Mesenteric fat pad (tissue), 1 donor: Measurements from ENCODE around the gene EHHADH. TPM values are rescaled to one million over a fixed set of nuclear protein-coding genes. Genes with fewer than 3 reads are reported as not detected.
"Not testable (repeated sequence)": the region's sequence is repeated elsewhere in the genome, so short reads cannot be mapped to it uniquely, and the experiment has no call there.

Experiments
- DNase-seq: peaks from one replicate; pipeline ENCODE4 v3.0.0-alpha.2; 2020; ENCODE audit warnings: low spot score
- total RNA-seq: library from RNA; stranded (reverse); fragmentation: NEBNext Ultra II Directional; extraction: Animal tissue kit (Norgen Biotek cat#: 25700); gene quantifications from one replicate; pipeline ENCODE4 v1.2.1, GENCODE V29; 2021
- donor health status: DM: yes; HTN: yes; CAD: no.

EHHADH gene
- total RNA-seq, 1 donor from 2014 or later, result 33.0 TPM

GRCh38 chr3:185253133-185253532, 716 bp downstream of the EHHADH start:
- not testable (repeated sequence) for DNase-seq

- DNase-seq, result no peak
These were observed 2.6 kb downstream of the EHHADH start for GRCh38 chr3:185251272-185251671.

GRCh38 chr3:185250653-185251052, 3.2 kb downstream of the EHHADH start:
- no peak for DNase-seq

GRCh38 chr3:185250247-185250646, 3.6 kb downstream of the EHHADH start:
- DNase-seq, result no peak

GRCh38 chr3:185242642-185243041, 11.2 kb downstream of the EHHADH start:
- DNase-seq, result no peak

- DNase-seq, result no peak
These were observed 16.9 kb downstream of the EHHADH start for GRCh38 chr3:185236969-185237368.

- DNase-seq, result no peak
These were observed 20.5 kb downstream of the EHHADH start for GRCh38 chr3:185233328-185233727.

- DNase-seq, result not testable (repeated sequence)
These were observed 27.3 kb downstream of the EHHADH start for GRCh38 chr3:185226526-185226925.

- DNase-seq, result no peak
These were observed 28.3 kb downstream of the EHHADH start for GRCh38 chr3:185225523-185225922.

GRCh38 chr3:185225080-185225479, 28.8 kb downstream of the EHHADH start:
- DNase-seq, result no peak

- DNase-seq, result no peak
These were observed 32.6 kb downstream of the EHHADH start for GRCh38 chr3:185221203-185221602.

GRCh38 chr3:185216607-185216958, 37.3 kb downstream of the EHHADH start:
- DNase-seq, result no peak

- DNase-seq, result no peak
These were observed 37.8 kb downstream of the EHHADH start for GRCh38 chr3:185215873-185216606.

GRCh38 chr3:185212559-185212958, 41.3 kb downstream of the EHHADH start:
- no peak for DNase-seq

- no peak for DNase-seq
These were observed 41.8 kb downstream of the EHHADH start for GRCh38 chr3:185212086-185212485.

- DNase-seq, result no peak
These were observed 43.2 kb downstream of the EHHADH start for GRCh38 chr3:185210621-185211142.

- DNase-seq, result no peak
These were observed 45.0 kb downstream of the EHHADH start for GRCh38 chr3:185208823-185209222.

- DNase-seq, result no peak
These were observed 45.7 kb downstream of the EHHADH start for GRCh38 chr3:185207931-185208746.

- no peak for DNase-seq
These were observed 46.4 kb downstream of the EHHADH start for GRCh38 chr3:185207481-185207880.

- no peak for DNase-seq
These were observed 48.0 kb downstream of the EHHADH start for GRCh38 chr3:185205865-185206264.

GRCh38 chr3:185204894-185205293, 49.0 kb downstream of the EHHADH start:
- no peak for DNase-seq

- DNase-seq, result no peak
These were observed 53.2 kb downstream of the EHHADH start for GRCh38 chr3:185200639-185201038.
